Stimulated activated CD4-positive, alpha-beta T cell treated with anti-CD3 and anti-CD28 coated beads, TNF-alpha, amount 100 ng/mL, for 48 hours (primary cell): ENCODE results near the gene TSHZ3.

Source experiments
- DNase-seq, 3 donors: peaks; one replicate each; pipeline ENCODE4 v3.0.0-alpha.2; 2020; ENCODE audit warnings: low read depth in 3 of 3

The TSHZ3 gene

DNA sequence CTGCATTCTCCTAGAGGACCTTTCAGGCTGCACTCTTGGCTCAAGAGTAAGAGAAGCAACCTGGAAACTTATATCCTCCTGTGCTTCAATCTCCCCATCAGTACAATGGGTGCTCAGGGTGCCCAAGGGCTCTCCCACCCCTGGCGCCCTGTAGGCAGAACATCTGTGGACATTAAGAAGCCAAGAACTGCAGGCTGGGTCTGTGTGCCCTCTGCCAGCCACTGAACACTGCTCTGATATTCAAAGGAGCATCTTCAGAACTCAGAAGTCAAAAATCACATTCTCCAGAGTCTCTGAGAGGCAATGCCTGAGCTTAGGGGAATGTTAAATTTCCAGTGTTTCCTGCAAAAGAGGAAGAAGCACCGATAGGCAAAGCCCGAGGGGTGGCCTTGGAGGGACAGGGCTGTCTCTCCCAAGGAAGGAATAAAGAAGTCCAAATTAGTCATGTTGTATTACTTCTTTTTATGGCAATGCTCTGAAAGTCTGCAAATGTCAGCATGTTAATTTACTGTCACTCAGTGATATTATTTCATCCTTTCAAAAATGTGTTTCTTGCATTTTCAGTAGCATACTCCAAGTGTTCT, 88.1 kb downstream of the TSHZ3 start:
- no peak for DNase-seq

DNA sequence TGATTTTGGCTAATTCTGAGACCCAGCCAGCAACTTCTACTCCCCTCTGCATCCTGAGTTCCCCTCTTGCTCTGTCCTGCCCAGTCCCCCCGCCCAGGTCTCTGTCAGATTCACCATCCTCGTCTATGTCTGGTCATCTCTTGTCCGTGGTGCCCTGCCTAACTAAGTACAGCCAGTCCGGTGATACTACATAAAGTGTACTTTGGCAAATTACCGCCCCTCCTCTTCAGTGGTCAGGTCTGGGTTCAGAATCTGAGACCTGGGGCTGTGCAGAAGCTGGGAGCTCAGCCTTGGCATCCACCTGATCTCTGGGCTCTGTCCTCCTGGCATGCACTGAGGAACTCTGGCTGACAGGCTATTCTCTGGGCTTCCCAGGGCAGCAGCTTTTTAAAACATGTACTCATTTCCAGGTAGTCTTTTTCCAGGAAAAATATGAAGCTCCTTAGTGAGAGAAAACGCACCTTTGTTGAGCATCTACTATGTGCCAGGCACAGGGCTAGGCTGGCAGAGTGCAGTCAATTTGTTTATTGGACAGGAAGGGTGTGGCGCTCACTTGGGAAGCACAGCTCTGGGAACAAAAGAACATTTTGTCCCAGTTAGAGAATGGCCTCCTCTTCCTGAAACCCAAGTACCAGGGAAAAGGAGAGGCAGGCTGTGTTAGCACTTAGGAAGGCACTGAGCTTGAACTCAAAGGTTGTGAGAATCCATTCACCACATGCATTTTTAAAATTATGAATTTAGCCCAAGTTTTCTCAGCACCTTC, 88.9 kb downstream of the TSHZ3 start:
- no peak for DNase-seq

DNA sequence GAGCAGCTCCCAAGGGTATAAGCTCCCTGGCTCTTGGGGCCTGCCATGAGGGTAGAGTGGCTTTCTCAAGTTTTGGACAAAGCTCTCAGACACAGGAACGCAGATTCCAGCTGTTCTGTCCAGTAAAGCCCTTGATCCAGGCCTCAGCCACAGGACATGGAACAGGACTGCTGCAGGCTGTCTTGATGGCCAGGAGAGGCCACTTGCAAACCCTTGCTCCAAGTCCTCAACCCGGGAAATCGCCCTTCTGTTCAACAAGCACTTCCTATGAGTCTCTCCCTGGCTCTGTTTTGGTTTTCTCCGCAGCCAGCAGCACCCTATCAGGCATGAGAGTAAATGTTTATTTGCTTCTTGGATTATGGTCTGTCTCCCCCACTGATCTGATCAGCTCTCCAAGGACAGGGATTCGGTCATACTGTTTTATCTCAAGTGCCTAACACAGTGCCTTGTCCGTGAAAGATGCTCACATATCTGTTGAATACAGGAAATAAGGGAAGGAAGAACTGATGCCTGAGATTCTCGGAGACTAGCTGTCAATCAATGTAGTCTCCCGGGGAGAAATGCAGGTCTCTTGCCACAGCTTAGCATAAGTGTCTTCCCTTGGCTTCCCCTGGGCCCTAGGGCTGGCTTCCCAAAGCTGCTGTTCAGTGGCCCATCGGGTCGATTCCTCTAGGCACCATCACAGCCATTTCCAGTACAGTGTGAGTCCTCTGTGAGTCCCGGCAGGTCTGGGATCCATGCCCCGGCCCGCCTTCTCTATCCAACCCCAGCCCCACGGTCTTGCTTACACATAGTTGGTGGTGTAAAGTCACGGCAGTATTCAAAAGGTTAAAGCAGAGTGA, 90.8 kb downstream of the TSHZ3 start:
- DNase-seq: no peak

DNA sequence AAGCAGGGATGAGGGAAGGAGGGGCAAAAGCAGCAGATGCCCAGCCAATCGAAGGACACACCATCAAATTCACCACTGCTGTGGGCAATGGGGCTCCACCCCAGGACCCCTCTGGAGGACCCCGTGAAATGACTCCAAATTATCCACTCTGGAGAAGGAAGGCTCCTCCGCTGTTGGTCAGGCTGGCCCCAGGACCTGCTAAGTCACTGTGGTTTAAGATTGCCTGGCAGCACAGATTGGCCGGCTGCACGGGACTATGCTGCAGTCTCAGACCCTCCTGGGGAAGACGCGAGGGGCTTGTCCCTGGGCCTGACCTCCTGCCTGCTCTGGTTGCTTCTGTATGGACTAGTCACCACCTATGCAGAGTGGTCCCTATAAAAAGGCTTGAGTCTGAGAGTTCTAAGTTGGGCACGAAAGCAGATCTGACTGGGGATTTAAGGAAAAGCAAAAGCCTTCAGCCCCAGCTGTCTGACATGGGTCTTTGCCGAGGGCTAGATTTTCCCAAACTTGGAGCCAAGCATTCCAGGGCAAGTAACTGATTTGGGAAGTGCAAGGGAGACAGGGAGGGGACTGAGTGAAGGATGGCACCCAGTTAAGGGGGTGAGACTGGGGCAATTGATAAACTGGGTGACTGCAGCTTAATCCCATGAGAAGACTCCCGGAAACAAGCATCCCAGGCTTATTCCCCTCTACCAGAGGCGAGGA, 91.7 kb downstream of the TSHZ3 start:
- DNase-seq: no peak

DNA sequence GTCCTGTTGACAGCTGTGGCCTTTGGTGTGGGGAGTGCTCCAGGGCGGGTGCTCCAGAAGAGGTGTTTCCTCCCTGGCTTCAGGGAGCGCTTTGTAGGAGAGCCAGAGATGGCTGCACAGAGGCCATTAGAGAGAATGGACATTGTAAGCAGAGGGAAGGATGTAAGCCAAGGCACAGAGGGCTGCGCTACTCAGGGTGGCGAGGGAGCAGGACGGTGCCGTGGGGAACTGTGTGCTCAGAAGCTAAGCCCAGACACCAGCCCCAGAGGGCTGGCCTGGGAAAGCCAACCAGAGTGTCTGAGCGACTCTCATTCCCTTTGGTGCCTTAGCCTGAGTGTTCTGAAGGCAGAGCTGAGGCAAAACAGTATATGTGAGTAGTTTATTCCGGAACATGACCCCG, 92.2 kb downstream of the TSHZ3 start:
- DNase-seq: no peak

DNA sequence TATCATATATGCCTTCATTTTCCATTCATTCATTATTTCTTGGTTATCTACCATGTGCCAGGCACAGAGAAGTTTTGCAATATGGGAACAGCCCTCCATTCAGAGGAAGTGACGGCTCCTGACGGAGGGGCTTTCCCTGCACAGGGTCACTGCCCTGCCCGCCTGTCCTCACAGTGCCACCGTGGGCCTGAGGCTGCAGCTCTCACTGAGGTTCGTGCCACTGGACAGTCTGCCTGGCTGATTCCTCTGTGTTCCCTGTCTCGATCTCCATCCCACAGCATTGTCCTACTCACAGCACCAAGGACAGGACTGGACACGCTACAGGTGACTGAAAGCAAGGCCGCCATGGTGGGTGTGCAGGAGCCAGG, 92.7 kb downstream of the TSHZ3 start:
- DNase-seq: no peak

DNA sequence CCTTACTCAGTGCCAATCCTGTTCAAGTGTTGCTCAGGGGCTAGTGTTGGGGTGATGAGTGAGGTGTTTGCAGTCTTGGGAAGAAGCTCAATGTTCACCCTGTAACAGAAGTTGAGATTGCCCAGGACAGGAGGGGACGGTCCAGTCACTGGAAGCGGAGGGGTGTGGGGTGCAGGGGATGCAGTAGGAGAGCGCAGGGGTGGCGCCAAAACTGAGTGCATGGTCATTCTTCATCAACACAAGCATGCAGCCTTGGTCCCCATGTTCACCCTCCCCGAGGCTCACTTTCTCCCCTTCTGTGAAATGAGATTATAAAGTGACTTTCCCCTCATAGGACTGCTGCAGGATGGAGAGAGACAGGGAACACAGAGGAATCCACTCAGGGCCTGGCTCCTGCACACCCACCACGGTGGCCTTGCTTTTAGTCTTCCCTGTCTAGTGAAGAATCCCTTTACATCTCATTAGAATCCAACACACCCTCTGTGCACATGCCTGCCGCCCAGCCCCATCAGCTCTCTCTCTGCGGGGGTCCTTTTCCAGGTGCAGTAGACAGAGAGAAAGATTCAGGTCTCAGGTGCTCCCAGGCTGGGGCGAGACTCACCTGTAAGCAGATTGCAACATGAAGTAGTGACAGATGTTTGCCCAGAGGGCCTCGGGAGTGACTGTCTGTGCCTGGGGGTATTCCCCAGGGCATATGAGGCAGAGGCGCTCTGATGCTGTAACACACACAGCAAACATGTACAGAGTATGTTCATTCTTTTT, 93.2 kb downstream of the TSHZ3 start:
- no peak for DNase-seq

DNA sequence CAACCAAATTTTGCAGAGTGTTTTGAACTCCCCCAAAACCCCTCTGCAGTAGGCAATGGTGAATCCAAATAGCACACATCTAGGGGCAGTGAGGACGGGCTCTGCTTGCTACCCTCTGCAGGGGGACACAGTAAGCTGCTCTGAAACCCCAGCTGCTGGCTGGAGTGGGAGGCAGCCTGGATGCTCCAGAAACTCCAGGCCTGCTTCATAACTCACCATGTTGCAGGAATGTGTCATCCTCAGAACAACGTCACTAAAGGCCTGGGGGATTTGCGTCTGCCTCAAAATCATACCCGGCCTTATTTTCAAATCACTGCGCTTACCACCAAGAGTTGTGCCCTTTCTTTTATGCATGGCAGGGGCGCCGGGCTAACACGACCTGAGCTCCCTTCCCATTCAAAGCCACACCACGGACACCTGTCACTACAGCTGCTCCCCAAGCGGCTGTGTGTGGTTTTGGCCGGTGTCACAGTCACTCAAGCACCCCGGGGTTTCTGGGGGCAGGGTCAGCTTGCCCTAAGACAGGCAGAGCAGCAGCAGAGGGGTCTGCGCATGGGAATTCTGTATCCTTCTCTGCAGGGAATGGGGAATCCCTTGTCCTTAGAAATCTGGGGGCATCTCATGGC, 93.9 kb downstream of the TSHZ3 start:
- DNase-seq: no peak

DNA sequence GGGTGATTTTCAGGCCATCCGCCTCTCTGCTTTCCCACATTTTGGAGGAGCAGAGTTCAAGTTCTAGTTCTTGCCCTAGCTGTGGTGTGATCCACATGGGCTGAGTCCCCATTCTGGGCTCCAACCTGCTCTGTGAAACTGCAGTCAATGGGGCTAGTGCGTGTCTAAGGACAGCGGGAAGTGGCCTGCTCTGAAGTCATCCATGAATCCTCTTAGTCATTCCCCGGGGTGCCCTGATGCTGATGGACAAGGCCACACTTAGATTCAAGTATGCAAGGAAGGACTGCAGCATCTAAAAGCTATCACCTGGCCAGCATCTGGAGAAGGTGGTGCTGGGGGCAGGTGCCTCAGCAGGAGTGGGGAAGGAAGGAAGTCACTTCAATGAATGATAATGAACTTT, 94.6 kb downstream of the TSHZ3 start:
- no peak for DNase-seq

DNA sequence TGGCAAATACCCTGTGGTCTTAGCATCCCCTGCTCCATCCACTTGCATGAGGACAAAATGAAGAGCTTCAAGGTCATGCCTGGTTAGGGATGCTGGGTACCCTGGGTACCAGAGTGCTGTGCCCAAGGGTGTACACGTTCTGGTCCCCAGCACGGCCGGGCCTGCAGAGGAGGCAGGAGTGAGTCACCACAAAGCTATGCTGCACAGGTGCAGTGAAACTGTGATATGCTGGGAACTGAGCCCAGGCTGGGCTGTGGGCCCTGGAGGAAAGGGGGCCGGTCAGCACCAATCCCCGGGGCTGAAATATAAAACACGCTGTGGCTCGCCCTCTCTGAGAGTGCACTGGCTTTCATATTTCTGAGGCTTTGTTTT, 95.1 kb downstream of the TSHZ3 start:
- DNase-seq: no peak

DNA sequence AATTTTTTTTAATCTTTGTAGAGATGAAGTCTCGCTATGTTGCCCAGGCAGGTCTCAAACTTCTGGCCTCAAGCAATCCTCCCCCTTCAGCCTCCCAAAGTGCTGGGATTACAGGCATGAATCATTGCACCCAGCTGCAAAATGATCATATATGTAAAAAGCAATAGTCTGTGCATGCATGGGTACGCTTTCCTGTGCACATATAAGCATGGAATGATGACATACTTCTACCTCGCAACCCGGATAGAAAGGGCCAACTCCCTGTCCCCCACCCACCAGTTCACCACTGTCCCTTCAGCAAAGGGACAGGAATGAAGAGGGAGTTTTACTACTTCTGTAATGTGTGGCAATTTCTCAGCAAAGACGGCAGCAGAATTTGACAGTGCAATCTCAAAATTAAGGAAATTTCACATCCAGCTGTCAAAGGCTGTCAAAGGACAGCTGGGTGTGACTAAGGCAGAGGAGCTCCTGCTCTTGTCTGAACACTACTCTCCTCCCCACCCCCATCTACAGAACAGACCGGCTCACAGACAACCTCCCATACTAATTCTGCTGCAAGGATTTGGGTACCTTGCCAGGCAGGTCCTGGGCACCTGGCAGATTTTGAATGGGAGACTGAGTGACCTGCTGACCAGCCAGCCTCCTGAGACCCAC, 95.6 kb downstream of the TSHZ3 start:
- DNase-seq: no peak

DNA sequence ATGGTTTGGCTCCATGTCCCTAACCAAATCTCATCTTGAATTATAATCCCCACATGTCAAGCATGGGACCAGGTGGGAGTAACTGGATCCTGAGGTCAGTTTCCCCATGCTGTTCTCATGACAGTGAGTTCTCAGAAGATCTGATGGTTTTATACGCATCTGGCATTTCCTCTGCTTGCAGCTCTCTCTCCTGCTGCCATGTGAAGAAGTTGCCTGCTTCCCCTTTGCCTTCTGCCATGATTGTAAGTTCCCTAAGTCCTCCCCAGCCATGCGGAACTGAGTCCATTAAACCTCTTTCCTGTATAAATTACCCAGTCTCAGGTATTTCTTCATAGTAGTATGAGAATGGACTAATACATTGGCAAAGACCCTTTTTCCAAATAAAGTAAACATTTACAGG, 96.8 kb downstream of the TSHZ3 start:
- DNase-seq: no peak

DNA sequence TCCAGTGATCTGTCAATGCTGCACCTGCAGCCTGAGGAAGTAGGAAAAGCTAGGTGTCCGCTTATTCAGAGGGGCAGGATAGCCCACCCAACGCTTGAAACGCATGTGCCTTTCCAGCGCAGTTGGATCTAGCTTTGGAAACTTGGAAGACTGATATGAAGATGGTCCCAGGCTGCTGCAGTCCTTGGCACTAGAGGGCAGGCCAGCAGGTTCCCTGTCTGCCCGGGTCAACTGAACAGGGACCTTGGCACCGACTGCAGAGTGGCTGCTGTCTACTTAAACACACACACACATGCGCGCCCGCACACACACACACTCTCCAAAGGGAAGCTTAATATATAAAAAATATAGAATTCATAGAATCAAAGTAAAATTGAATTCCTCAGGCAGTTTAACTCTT, 100.0 kb downstream of the TSHZ3 start:
- no peak for DNase-seq

DNA sequence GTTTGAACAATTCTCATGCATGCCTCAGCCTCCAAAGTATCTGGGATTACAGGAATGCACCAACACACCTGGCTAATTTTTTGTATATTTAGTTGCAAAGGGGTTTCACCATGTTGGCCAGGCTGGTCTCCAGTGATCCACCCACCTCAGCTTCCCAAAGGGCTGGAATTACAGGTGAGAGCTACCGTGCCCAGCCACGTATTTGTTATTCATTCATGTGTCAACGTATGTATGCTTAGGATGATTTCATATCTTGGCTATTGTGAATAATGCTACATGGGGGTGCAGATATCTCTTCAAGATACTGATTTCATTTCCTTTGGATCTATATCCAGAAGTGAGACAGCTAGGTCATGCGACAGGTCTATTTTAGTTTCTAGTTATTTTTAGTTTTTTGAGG, 113.4 kb downstream of the TSHZ3 start:
- DNase-seq: no peak

DNA sequence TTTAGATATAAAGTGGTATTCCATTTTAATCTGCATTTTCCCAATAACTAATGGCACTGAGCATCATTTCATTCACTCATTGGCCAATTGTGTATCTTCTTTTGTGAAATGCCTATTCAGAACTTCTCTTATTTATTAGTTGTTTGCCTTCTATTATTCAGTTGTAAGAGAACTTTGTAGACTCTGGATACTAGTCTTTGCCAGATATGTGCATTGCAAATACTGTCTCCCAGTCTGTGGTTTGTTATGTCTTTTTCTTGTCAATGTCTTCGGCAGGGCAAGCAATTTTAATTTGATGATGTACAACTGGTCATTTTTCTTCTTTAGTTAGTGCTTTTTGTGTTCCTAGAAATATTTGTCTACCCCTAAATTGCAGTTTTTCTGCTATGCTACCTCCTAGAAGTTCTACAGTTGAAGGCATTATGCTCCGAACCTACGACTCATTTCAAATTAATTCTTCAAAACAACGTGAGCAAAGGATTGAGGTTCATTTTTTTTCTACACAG, 115.9 kb downstream of the TSHZ3 start:
- no peak for DNase-seq

DNA sequence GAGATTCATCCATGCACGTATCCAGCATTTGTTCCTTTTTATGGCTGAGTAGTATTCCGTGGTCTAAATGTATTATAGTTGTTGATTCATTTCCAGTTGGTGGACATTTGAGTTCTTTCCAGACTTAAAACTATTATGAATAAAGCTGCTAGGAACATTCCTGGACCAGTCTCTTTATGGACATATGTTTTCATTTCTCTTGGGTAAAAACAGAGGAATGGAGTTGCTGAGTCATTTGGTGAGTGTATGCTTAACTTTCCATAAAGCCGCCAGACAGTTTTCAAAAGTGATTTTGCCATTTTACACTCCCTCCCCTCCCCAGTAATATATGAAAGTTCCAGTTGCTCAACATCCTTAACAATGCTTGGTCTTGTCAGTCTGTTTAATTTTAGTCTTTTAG, 116.4 kb downstream of the TSHZ3 start:
- no peak for DNase-seq

DNA sequence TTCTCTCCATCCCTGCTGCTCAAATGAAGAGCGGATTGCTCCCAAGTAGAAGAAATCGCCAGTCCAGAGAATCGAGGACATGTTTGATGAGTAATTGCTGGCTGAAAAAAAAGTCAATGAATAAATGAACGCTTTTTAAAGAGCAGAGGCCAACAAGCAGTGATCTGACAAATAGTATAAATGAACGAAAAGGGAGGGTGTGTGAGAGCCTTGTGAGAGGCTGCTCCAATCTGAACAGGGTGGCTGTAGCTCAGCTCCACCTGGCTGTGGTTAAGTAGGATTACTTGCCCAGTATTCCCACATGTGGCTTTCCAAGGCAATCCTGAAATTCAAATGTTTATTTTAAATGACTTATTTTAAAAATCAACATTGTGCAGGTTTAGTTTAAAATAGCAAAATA, 117.1 kb downstream of the TSHZ3 start:
- no peak for DNase-seq

DNA sequence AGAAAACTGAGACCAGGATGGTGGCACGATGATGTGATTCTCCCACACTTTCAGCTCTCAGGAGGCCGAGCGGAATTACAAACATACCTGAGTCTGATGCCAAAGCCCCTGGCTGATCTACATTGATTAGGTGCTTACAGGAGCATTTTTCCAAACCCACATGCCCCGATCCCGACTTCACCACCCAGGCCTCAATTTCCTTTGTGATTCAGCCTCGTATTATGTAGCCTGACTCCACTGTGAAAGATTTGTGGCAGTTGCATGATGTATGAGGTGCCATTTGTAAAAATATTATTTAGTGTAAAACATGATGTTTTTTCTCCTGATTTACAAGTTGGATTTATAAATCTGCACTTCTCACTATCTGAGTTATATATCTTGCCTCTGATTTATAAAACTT, 118.0 kb downstream of the TSHZ3 start:
- no peak for DNase-seq

DNA sequence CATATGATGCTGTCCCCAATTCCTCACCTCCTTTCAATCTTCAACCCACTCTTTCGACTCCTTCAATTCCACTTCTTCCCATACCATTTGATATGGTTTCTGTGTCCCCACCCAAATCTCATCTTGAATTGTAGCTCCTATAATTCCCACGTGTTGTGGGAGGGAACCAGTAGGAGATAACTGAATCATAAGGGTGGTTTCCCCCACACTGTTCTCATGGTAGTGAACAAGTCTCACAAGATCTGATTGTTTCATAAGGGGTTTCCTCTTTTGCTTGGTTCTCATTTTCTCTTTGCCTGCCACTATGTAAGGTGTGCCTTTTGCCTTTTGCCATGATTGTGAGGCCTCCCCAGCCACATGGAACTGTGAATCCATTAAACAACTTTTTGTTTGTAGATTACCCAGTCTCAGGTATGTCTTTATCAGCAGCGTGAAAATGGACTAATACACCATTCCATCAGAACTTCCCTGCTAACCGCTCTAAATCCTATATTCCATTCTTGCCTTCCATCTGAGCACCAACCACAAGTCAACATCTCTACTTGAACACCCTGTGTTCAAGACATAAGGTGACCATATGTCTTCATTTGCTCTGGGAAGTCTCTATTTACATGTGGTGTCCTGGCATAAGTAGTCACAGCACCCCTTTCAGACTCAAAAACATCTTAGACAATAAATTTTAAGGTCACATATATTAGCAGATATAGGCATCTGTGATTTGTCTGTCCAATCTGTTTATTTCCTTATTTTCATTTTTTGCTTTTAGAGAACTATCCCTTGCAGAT, 122.9 kb downstream of the TSHZ3 start:
- DNase-seq: no peak
